Posterior vena cava (tissue), 2 donors: Measurements from ENCODE around the gene CNFN. TPM values are rescaled to one million over a fixed set of nuclear protein-coding genes. Genes with fewer than 3 reads are reported as not detected.

Source experiments
- DNase-seq: peaks from one replicate; pipeline ENCODE4 v3.0.0-alpha.2; 2020; ENCODE audit warnings: low spot score
- intact Hi-C, 2 donors: fragments of 100-400 bp; cut with DNase I; formaldehyde crosslinking; loops; one replicate each; pipeline versions ENCODE4 v1.14.1 to v1.14.2; 2022 to 2023
- total RNA-seq, 2 donors: library from RNA; stranded (reverse); fragmentation: NEBNext Ultra II Directional; extraction: Animal tissue kit (Norgen Biotek cat#: 25700); gene quantifications; one replicate each; pipeline ENCODE4 v1.2.1, GENCODE V29; 2021
- donor health status: DM: yes; HTN: yes; CAD: no.
- donor health status: DM: yes; HTN: yes; CAD: no.

Gene CNFN
- total RNA-seq, 2 donors from 2014 or later: 0.52 to 0.88 TPM

DNA sequence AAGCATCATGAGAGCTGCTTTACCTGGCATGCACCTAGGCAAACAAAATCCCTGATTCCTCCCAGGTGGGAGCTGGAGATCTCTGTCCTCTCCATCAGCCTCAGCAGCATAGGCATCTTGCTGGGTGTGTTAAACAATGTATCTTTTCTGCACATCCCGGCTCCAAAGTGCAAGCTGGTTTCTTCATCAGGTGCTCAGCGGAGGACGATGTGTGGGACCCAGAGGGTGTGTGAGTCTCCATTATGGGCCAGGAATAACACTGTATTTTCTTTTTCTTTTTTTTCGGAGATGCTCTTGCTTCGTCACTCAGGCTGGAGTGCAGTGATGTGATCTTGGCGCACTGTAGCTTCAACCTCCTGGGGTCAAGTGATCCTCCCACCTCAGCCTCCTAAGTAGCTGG lies 9.9 kb downstream of the CNFN start:
- intact Hi-C loops: no loop called here
- DNase-seq: no peak

DNA sequence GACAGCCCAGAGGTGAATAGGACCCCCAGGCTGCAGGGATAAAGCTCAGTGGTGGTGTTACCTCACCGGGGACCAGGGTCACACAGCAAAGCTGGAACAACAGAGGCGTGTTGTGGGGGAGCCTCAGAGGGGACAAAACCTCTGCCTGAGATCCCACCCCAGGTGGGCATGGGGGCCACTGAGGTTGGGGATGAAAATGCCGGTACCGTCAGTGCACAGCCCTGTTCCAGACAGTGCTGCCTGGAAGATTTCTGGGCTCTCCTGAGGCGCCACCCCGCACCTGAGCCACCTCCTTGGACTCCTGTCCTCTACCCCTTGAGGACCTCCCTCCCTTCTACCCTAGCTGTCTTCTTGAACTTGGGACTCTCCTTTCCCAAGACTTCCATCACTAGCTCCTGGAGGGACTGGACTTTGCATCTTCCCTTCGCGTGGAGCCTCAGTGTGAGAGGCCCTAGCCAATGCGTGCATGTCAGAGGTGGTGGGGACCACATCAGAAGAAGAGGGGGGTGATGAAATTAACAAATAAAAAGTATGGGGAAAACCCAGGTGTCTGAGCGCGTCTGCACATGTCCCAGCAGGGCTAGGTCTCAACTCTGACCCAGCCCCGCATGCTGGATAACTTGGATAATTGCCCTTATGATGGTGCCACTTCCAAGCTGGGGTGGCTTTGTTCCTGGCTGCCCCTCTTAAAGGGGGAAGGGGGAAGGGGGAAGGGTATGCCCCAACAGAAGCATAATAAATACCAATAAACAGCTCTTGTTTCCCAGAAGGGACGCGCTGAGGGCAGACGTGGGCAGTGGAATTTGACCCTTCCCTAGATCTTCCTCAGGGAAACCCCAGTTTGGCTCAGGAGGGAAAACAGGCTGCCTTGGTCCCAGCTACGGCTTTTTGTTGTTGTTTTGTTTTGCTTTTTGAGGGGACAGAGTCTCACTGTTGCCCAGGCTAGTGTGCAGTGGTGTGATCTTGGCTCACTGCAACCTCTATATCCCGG lies 11.6 kb downstream of the CNFN start:
- no peak for DNase-seq
- intact Hi-C loops: no loop called here

DNA sequence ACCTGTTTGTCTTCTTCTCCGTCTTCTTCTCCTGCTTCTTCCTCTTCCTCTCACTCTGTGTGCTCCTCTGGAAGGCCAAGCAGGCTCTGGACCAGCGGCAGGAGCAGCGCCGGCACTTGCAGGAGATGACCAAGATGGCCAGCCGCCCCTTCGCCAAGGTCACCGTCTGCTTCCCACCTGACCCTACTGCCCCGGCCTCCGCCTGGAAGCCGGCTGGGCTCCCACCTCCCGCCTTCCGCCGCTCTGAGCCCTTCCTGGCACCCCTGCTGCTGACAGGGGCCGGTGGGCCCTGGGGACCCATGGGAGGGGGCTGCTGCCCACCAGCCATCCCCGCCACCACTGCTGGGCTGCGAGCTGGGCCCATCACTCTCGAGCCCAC lies 13.9 kb downstream of the CNFN start:
- no peak for DNase-seq
- intact Hi-C loops: no loop called here

DNA sequence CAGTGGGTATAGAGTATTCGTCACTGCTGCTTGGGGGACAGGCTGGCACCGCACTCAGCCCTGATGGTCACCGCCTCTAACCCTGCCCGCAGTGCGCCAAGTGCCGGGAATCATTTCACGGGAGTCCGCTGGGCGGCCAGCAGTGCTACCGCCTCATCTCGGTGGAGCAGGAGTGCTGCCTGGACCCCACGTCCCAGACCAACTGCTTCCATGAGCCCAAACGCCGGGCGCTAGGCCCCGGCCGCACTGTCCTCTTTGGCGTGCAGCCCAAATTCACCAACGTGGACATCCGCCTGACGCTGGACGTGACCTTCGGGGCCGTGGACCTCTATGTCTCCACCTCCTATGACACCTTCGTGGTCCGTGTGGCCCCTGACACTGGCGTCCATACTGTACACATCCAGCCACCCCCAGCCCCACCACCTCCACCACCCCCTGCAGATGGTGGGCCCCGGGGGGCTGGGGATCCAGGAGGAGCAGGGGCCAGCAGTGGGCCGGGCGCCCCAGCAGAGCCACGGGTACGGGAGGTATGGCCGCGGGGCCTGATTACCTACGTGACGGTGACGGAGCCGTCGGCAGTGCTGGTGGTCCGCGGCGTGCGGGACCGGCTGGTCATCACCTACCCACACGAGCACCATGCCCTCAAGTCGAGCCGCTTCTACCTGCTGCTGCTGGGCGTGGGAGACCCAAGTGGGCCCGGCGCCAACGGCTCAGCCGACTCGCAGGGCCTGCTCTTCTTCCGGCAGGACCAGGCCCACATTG lies 14.5 kb downstream of the CNFN start:
- intact Hi-C loops: no loop called here
- no peak for DNase-seq

DNA sequence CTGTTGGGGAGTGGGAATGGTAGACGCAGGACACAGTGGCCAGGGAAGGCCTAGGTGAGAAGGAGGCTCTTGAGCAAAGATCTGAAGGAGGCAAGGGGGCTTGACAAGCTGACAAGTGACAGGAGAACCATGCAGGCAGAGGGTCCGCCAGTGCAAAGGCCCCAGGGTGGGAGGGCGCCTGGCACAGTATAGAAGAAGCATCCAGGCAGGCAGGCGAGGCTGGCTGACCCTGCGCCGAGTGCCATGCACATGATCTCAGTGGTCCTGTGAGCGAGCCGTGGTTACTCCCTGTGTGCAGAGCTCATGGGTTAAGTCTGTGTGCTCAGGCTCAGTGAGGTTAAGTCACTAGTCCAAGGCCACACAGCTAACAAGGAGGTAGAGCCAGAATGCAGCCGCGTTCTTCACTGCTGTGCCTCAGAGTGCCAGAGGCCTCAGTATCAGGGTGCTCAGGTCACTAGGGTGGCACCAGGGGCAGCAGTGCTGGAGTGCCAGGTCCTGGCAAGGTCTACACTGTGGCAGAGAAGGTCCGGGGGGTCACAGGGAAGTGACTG lies 15.2 kb downstream of the CNFN start:
- intact Hi-C loops: no loop called here
- DNase-seq: no peak

DNA sequence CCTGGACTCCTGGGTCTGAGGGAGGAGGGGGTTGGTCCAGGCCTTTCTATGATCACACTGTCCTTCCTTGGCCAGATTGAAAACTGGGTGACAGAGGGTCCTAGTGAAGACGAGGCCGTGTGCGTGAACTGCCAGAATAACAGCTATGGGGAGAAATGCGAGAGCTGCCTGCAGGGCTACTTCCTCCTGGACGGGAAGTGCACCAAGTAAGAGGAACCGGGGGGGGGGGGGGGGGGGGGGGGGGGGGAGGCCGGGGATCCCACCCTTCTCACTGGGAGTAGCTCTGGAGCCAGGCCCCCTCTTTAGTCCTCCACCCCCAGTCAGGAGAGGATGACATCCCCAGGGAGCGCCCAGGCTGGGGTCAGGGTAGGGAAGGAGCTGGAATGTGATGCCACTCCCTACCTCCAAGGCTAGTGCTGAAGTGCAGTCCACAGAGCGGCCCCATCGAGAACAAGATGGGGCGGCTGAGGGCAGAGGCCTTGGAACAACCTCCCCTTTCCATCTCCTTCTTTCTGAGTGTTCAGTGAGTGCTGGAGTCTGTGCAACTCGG lies 19.4 kb downstream of the CNFN start:
- intact Hi-C loops: no loop called here
- DNase-seq: no peak

DNA sequence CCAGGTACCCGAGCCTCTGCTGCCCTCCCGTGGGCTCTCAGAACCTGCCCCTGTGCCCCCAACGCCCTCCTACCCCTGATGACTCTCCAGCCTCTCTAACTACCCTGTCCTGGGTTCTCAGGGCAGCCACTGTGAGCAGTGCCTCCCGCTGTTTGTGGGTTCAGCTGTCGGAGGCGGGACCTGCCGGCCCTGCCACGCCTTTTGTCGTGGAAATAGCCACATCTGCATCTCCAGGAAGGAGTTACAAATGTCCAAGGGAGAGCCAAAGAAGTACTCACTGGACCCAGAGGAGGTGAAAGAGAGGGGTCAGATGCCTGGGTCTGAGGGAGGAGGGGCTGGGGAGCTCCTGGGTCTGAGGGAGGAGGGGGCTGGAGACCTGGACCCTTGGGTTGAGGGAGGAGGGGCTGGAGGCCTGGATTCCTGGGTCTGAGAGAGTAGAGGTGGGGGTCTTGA lies 20.0 kb downstream of the CNFN start:
- DNase-seq: no peak
- intact Hi-C loops: no loop called here

DNA sequence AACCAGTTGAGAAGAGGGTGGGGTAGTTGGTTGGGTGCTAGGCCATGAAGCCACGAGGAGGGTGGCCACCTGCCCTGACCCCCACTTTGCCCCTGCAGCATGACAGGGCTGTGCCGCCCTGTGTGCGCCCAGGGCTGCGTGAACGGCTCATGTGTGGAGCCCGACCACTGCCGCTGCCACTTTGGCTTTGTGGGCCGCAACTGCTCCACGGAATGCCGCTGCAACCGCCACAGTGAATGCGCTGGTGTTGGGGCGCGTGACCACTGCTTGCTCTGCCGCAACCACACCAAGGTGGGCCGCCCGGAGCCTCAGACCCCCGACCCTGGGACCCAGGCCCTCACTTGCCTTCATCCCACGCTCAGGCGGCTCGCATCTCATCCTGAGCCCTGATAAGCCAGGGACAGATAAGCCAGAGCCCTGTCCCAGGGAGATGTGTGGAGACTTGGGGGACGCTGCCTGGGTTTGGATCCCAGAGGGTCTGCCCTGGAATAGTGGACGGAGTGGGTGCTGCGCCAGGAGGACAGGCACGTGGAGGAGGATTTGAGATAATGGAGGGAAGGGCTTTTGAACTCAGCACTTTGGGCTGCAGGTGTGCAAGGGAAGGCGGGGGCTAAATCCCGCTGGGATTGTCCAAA lies 20.5 kb downstream of the CNFN start:
- no peak for DNase-seq
- intact Hi-C loops: loop anchor here in 1 of 2 donors (5.0 kb wide), 1 partner anchor 177 kb away; no protein-coding TSS in a partner anchor

DNA sequence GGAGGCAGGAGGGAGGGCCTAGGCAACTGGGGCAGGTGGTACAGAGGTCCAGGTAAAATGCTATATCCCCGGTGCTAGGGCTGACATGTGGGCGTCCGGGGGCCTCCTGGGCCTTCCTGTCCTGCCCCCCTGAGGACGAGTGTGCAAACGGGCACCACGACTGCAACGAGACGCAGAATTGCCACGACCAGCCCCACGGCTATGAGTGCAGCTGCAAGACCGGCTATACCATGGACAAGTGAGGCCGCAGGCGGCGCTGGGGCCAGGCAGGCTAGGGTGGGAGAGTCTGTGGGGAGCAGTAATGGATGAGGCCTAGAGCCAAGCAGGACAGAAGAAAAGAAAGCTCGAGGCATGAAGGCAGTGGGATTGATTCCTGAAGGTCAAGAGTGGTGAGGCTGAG lies 21.3 kb downstream of the CNFN start:
- intact Hi-C loops: loop anchor here in 1 of 2 donors (5.0 kb wide), 1 partner anchor 176 kb away; no protein-coding TSS in a partner anchor

DNA sequence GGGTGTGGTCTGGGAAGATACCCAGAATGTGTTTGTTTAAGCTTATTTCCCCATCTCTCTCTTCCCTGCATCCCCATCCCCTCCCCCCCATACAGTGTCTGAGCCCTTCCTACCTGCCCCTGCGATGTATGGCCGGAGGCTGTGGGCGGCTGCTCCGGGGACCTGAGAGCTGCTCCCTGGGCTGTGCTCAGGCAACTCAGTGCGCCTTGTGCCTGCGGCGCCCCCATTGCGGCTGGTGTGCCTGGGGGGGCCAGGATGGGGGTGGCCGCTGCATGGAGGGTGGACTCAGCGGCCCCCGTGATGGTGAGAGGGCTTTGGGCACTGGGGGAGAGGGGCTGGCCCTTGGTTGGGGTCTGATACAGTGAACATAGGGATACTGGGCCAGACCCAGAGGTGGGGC lies 21.7 kb downstream of the CNFN start:
- DNase-seq: no peak
- intact Hi-C loops: loop anchor here in 1 of 2 donors (5.0 kb wide), 1 partner anchor 176 kb away; no protein-coding TSS in a partner anchor

More for the DNA sequence above, 21.3 kb downstream of the CNFN start:
- no peak for DNase-seq

DNA sequence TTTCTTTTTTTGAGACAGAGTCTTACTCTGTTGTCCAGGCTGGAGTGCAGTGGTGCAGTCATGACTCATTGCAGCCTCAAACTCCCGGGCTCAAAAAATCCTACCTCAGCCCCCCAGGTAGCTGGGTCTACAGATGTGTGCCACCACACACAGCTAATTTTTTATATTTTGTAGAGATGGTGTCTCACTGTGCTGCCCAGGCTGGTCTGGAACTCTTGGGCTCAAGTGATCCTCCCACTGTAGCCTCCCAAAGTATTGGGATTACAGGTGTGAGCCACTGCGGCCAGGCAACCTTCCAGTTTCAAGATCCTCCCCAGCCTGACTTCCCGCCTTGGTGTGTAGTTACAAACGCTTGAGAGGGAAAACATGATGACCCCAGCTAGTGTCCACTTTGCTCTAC lies 22.2 kb downstream of the CNFN start:
- intact Hi-C loops: loop anchor here in 1 of 2 donors (5.0 kb wide), 1 partner anchor 176 kb away; no protein-coding TSS in a partner anchor
- no peak for DNase-seq

DNA sequence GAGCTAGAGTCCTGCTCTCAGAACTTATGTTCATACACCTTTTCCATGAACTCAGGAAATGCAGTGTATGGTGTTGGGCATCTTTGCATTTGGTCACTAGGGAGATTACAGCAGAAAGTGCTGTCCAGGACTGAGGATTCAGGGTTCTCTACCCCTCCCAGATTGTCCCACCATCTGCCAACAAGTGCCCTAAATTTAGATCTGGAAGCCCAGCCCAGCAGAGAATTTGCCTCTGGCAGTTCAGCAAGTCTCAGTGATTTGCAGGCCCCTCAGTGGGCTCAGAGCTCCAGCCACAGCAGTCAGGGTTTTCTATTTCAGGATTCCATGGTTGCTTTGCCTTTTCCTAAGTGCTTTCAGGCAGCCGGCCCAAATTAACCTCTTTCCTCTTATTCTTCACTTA lies 23.4 kb downstream of the CNFN start:
- intact Hi-C loops: loop anchor here in 1 of 2 donors (5.0 kb wide), 1 partner anchor 174 kb away; no protein-coding TSS in a partner anchor
- DNase-seq: no peak

DNA sequence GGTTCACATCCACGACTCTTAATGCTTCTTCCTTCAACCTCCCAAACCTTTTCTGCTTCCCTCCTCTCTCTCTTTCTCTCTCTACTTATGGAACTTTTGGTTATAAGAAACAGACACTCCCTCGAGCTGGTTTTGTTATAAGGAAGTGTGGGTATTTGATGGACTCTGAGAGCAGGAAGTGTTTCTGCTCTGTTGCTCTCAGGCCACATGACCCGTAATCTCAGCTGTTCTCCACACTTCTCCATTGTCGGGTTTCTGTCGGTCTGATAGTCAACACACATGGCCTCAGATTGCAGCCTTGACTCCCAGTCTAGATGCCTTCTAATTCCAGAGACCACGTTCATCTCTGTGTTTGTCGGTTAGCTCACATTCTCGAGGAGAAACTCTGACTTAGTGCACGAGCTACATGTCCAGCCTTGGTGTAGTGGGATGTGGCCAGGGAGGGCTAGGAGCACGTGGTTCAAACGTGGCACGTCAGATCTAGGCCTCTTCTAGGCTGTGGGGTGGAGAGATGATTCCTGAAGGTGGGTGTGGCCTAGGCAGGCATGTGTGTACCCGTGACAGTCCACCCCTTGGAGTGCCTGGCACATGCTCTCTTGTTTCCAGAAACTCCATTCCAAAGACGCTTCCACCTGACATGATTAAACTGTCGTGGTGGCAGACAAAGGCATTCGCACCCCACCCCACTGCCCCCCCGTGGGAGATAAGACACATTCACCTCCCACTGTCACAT lies 26.3 kb downstream of the CNFN start:
- no peak for DNase-seq
- intact Hi-C loops: no loop called here

DNA sequence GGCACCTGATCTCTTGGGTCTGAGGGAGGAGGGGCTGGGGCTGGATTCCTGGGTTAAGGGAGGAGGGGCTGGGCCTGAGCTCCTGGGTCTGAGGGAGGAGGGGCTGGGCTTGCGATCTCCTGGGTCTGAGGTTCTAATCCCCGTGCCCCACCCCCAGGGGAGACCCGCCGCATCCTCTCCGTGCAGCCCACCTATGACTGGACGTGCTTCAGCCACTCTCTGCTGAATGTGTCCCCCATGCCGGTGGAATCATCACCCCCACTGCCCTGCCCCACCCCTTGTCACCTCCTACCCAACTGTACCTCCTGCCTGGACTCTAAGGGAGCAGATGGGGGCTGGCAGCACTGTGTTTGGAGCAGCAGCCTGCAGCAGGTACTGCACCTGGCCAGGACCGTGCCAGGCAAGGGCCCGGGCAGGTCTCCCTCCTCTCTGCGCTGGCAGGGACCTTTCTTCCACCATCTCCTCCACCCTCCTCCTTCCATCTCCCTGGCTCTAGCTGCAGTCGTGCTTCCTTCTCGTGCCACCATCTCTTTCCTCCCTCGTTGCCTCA lies 27.1 kb downstream of the CNFN start:
- intact Hi-C loops: no loop called here
- no peak for DNase-seq

DNA sequence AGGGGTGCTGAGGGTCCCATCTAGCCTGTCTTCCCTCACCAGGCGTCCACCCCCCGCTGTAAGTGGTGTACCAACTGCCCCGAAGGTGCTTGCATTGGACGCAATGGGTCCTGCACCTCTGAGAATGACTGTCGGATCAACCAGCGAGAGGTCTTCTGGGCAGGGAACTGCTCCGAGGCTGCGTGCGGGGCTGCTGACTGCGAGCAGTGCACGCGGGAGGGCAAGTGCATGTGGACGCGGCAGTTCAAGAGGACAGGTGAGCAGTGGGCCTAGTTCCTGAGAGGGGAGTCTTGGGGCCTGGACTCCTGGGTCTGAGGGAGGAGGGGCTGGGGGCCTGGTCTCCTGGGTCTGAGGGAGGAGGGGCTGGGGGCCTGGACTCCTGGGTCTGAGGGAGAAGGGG lies 27.8 kb downstream of the CNFN start:
- DNase-seq: no peak
- intact Hi-C loops: no loop called here

DNA sequence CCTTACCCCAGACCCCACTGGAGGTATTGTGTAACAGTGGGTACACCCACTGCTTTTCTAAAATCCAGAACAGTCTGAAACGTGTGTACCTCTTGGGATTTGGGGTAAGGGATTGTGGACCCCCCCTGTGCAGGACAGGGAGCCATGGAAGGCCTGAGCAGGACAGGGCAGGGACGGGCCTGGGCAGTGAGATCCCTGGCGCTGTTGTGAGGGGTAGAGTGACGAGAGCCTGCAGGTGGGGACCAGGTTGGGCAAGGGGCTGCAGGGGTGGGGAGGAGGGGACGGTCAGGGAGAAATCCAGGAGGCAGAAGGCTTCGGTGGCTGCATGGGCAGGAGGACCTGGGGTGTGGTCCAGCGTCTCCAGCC lies 28.6 kb downstream of the CNFN start:
- no peak for DNase-seq
- intact Hi-C loops: no loop called here

DNA sequence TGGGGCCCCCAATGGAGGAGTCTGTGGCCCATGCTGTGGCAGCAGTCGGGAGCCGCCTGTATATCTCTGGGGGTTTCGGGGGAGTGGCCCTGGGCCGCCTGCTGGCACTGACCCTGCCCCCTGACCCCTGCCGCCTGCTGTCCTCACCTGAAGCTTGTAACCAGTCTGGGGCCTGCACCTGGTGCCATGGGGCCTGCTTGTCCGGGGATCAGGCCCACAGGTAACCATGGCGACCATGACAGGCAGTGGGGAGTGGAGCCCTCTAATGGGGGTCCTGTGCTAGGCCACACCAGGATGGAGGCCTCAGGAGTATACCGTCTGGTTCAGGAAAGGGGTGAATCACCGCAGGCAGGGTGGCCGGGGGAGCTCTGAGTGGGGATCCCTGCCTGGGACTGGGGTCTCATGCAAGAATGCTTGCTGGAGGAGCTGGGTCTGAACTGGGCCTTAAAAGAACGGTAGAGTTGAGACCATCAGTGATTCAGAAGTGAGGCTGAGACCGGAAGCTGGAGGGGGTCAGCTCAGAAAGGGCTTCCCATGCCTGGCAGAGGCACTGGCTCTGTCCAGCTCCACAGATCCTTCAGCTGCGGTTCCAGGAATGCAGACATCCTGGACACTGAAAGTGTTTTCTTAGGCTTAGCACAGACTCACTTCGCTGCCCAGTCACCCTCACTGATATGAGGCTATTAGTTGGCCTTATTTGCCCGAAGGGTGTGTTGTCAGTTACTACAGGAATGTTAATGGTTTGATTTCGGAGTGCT lies 29.1 kb downstream of the CNFN start:
- DNase-seq: no peak
- intact Hi-C loops: no loop called here
